Endothelial cell of umbilical vein (primary cell): ENCODE measurements around the gene RFC3. TPM values are rescaled to one million over a fixed set of nuclear protein-coding genes. Genes with fewer than 3 reads are reported as not detected.
"Not testable (repeated sequence)": the region's sequence is repeated elsewhere in the genome, so short reads cannot be mapped to it uniquely, and the experiment has no call there.

ENCODE experiments used
- BruUV-seq: library from RNA; stranded (reverse); fragments of 400-500 nt; replicated peaks from 2 replicates; lab custom pipeline; 2021; lab: Mats Ljungman, UMichigan
- CTCF ChIA-PET: fragments of 300-600, 350-600 bp; sonication (Branson Sonifier 250); formaldehyde crosslinking; loops from one replicate; lab custom pipeline; 2021; ENCODE audit warnings: antibody characterized with exemption, inconsistent platforms; lab: Charles Lee
- POLR2A ChIA-PET: fragments of 300-600, 350-600 bp; sonication (Branson Sonifier 250); formaldehyde crosslinking; loops from one replicate; lab custom pipeline; 2021; ENCODE audit warnings: antibody characterized with exemption, inconsistent platforms; lab: Charles Lee
- DNase-seq: peaks from one replicate; pipeline ENCODE4 v3.0.0-alpha.2; 2011; ENCODE audit warnings: low read depth, low spot score
- FAIRE-seq: peaks from 2 replicates; lab custom pipeline; 2011; peaks lifted over from hg19 to GRCh38; lab: Jason Lieb, UNC
- H2AFZ ChIP-seq: 2 replicates; pipeline ENCODE4 v1.6.0; 2012; ENCODE audit warnings: low read depth, low read length, control low read depth, inconsistent platforms
- H3K27ac ChIP-seq: 2 replicates; pipeline ENCODE4 v1.5.1; 2011; ENCODE audit warnings: low read depth, mild to moderate bottlenecking, control low read depth, low read length, moderate library complexity; ENCODE audit not compliant: insufficient read depth
- H3K27me3 ChIP-seq, 2 experiments: 2 replicates each; pipeline versions ENCODE4 v1.6.0 to v1.6.1; 2011; ENCODE audit warnings: low read length in 2 of 2, mixed read lengths in 1 of 2; ENCODE audit not compliant: control insufficient read depth in 2 of 2, insufficient read depth in 2 of 2
- H3K36me3 ChIP-seq, 2 experiments: 2 replicates in 1 of 2; 3 replicates in 1 of 2; pipeline ENCODE4 v1.5.1; 2011; ENCODE audit warnings: low read length in 2 of 2, mild to moderate bottlenecking in 1 of 2, moderate library complexity in 1 of 2; ENCODE audit not compliant: control insufficient read depth in 2 of 2, insufficient read depth in 2 of 2; ENCODE audit errors: extremely low read depth in 1 of 2
- H3K4me1 ChIP-seq: 3 replicates; pipeline ENCODE4 v1.5.1; 2011; ENCODE audit warnings: mild to moderate bottlenecking, low read length; ENCODE audit not compliant: control insufficient read depth, insufficient read depth; ENCODE audit errors: extremely low read depth
- H3K4me2 ChIP-seq: 2 replicates; pipeline ENCODE4 v1.6.1; 2011; ENCODE audit warnings: low read length, control low read depth, mixed read lengths; ENCODE audit not compliant: insufficient read depth
- H3K4me3 ChIP-seq, 3 experiments: fragments of 200-600 bp in 1 of 3; sonication (generic), shearing (Covaris generic) in 1 of 3; replicated peaks in 1 of 3; 2 replicates each; pipeline ENCODE4 v1.5.1; 2011 to 2016; ENCODE audit warnings: control low read depth in 3 of 3, low read length in 3 of 3, mild to moderate bottlenecking in 2 of 3, inconsistent platforms in 1 of 3, low read depth in 1 of 3, moderate library complexity in 1 of 3; ENCODE audit not compliant: insufficient read depth in 1 of 3
- H3K79me2 ChIP-seq: 2 replicates; pipeline ENCODE4 v1.6.0; 2012; ENCODE audit warnings: low read length, inconsistent platforms; ENCODE audit not compliant: control insufficient read depth, insufficient read depth
- H3K9ac ChIP-seq: replicated peaks from 2 replicates; pipeline ENCODE3; 2011; ENCODE audit warnings: low read length, control low read depth; ENCODE audit not compliant: insufficient read depth; ENCODE audit errors: extremely low read depth
- H3K9me1 ChIP-seq: replicated peaks from 3 replicates; pipeline ENCODE4 v1.6.0; 2011; ENCODE audit warnings: mild to moderate bottlenecking, low read length; ENCODE audit not compliant: control insufficient read depth, insufficient read depth; ENCODE audit errors: extremely low read depth
- H3K9me3 ChIP-seq: replicated peaks from 2 replicates; pipeline ENCODE4 v1.5.1; 2012; ENCODE audit warnings: low read length, inconsistent platforms; ENCODE audit not compliant: control insufficient read depth, insufficient read depth
- H4K20me1 ChIP-seq: replicated peaks from 2 replicates; pipeline ENCODE3; 2011; ENCODE audit warnings: mild to moderate bottlenecking, low read length; ENCODE audit not compliant: control insufficient read depth, insufficient read depth; ENCODE audit errors: extremely low read depth
- CTCF ChIP-seq, 2 donors: IDR thresholded peaks; 1 replicate in 1 of 2; 2 replicates in 1 of 2; pipeline ENCODE4 v1.5.1; 2011; ENCODE audit warnings: low read length in 2 of 2, mild to moderate bottlenecking in 2 of 2, moderate library complexity in 2 of 2, control low read depth in 1 of 2, inconsistent platforms in 1 of 2, low read depth in 1 of 2; ENCODE audit not compliant: insufficient read depth in 1 of 2; ENCODE audit errors: extremely low read depth in 1 of 2
- EZH2 ChIP-seq: IDR thresholded peaks from 2 replicates; pipeline ENCODE4 v1.6.1; 2012; ENCODE audit warnings: borderline replicate concordance, low read depth, mild to moderate bottlenecking, moderate library complexity, low read length, inconsistent platforms; ENCODE audit not compliant: severe bottlenecking
- FOS ChIP-seq: IDR thresholded peaks from 2 replicates; pipeline ENCODE4 v1.6.1; 2011; ENCODE audit warnings: mild to moderate bottlenecking, low read length, moderate library complexity, borderline replicate concordance; ENCODE audit not compliant: insufficient read depth
- GATA2 ChIP-seq: IDR thresholded peaks from 2 replicates; pipeline ENCODE4 v1.7.0; 2011; ENCODE audit warnings: low read depth, mild to moderate bottlenecking, moderate library complexity, mixed read lengths, low read length; ENCODE audit not compliant: insufficient read length, insufficient read depth
- JUN ChIP-seq: IDR thresholded peaks from 2 replicates; pipeline ENCODE4 v1.6.1; 2011; ENCODE audit warnings: borderline replicate concordance, low read depth; ENCODE audit not compliant: insufficient read length, insufficient read depth
- MAX ChIP-seq: IDR thresholded peaks from 2 replicates; pipeline ENCODE4 v1.6.1; 2011; ENCODE audit not compliant: insufficient read depth, insufficient read length
- MYC ChIP-seq: IDR thresholded peaks from one replicate; pipeline ENCODE4 v1.6.1; 2011; ENCODE audit warnings: mild to moderate bottlenecking, low read depth, low read length
- POLR2A ChIP-seq: IDR thresholded peaks from 2 replicates; pipeline ENCODE4 v1.6.1; 2012; ENCODE audit warnings: low read depth, mild to moderate bottlenecking, control low read depth, low read length
- POLR2AphosphoS5 ChIP-seq: IDR thresholded peaks from 2 replicates; pipeline ENCODE4 v1.6.1; 2012; ENCODE audit warnings: low read depth, mild to moderate bottlenecking, control low read depth, low read length, moderate library complexity; ENCODE audit not compliant: insufficient read depth
- dilution Hi-C: fragments of 300-500 bp; cut with MboI; formaldehyde crosslinking; loops from one replicate; pipeline ENCODE4 v1.15.0; 2019; ENCODE audit warnings: low sequenced_read_pairs; ENCODE audit not compliant: extremely low pct_ligation_motif_present
- intact Hi-C: fragments of 100-400 bp; cut with micrococcal nuclease; formaldehyde crosslinking; loops from one replicate; pipeline ENCODE4 v1.10.0; 2022
- polyA plus RNA-seq, 4 experiments: library from polyadenylated mRNA; depleted of rRNA in 3 of 4; stranded (reverse) in 3 of 4; unstranded in 1 of 4; fragments of >200 nt; gene quantifications; 2 replicates each; pipeline versions ENCODE4 v1.2.1 to v1.2.3, GENCODE V29; 2011 to 2012; ENCODE audit warnings: missing spikeins in 1 of 4
- total RNA-seq: library from RNA; stranded (reverse); gene quantifications from 2 replicates; pipeline ENCODE4 v1.2.3, GENCODE V29; 2021

RFC3 gene
- total and polyA plus RNA-seq, 2 donors (not counting 3 experiments of a cell fraction or from before 2014, with no cell fraction given), result 7.3 to 17.9 TPM

- intact Hi-C loops, result no loop called here
- DNase-seq, result no peak
- Histone ChIP-seq H3K9me1 (no peaks in the 10 kb centered on the region), H2AFZ (no peak overlapping the region), H4K20me1 (no peaks in the 10 kb centered on the region), H3K4me1 (no peaks in the 10 kb centered on the region), H3K36me3 (no peaks in the 10 kb centered on the region), H3K27ac (no peak overlapping the region), H3K9me3 (no peaks in the 10 kb centered on the region), H3K79me2 (no peaks in the 10 kb centered on the region), H3K4me2 (no peak overlapping the region), H3K4me3 (no peak overlapping the region), H3K27me3 (peaks cover 0 to 10% of the 10 kb centered on the region in 2 experiments), H3K9ac (no peak overlapping the region)
- dilution Hi-C loops, result no loop called here
- no peak for FAIRE-seq
- ChIA-PET CTCF (no interaction called here), POLR2A (no interaction called here)
- no TSS peak for BruUV-seq
- TF ChIP-seq POLR2AphosphoS5, result no peak
- no peak for TF ChIP-seq MYC
- no peak for TF ChIP-seq EZH2
- TF ChIP-seq GATA2, result no peak
- no peak for TF ChIP-seq MAX
- no peak for TF ChIP-seq CTCF (IDR thresholded peaks at IDR 0.05; ENCODE audit: extremely low read depth in 1 of 2, insufficient read depth in 1 of 2, low read depth in 1 of 2, low read length in 2 of 2)
- TF ChIP-seq JUN, result no peak
- no peak for TF ChIP-seq FOS
- no peak for TF ChIP-seq POLR2A
These were observed 35.3 kb upstream of the RFC3 start for GRCh38 chr13:33782631-33783030.

GRCh38 chr13:33783212-33783611, 34.7 kb upstream of the RFC3 start:
- dilution Hi-C loops, intact Hi-C loops: not testable (repeated sequence)

More at GRCh38 chr13:33783212-33783611, 34.7 kb upstream of the RFC3 start:
- H3K36me3 ChIP-seq, H3K4me3 ChIP-seq, H3K4me2 ChIP-seq, H3K79me2 ChIP-seq, H4K20me1 ChIP-seq, H3K9me1 ChIP-seq, CTCF ChIA-PET, DNase-seq, H3K27me3 ChIP-seq, FAIRE-seq, H3K27ac ChIP-seq, BruUV-seq, POLR2A ChIA-PET, H3K9ac ChIP-seq, H3K9me3 ChIP-seq, H2AFZ ChIP-seq, H3K4me1 ChIP-seq: not testable (repeated sequence)
